ENCODE measurements around the gene GXYLT2. TPM values are rescaled to one million over a fixed set of nuclear protein-coding genes. Genes with fewer than 3 reads are reported as not detected.

The GXYLT2 gene
- total RNA-seq, 1 donor: 0.27 TPM

DNA sequence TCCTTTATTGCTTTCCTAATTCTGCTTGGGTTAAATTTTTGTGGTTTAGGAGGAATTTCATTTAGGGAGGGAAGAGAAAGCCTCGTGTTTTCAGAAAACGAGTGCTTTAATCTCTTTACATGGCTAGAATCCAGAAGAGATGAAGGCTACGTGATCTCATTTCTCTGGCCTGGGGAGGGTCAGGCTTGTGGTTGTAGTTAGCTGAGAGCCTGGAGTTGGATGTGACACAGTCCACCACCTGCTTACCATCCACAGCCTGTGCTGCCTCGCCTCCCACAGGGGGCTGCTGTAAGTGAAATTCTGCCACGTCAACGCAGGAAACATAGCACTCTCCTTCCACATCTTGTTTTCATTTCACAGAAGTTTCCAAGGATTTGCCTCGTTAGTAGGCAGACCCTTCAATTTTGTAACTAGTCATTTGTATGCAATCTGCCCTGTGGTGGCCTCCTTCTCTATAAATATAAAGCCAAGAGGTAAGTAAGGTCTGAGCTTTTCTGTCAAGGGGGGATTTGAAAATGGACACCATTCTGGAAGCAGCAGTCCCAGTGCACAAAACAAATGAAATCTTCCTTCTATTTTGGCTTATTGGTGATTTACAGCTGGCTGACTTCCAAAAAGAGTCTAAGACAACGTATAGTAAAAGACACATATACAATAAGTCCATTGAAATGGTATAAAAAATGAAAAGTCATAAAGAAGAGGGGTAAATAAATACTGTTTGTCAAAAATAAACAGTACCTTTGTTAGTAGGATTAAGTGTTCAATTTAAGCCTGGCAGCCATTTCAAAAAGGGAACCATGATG, 3.4 kb downstream of the GXYLT2 start:
- DNase-seq (ENCODE audit: low read depth in 2 of 3, low spot score in 2 of 3): no peak

DNA sequence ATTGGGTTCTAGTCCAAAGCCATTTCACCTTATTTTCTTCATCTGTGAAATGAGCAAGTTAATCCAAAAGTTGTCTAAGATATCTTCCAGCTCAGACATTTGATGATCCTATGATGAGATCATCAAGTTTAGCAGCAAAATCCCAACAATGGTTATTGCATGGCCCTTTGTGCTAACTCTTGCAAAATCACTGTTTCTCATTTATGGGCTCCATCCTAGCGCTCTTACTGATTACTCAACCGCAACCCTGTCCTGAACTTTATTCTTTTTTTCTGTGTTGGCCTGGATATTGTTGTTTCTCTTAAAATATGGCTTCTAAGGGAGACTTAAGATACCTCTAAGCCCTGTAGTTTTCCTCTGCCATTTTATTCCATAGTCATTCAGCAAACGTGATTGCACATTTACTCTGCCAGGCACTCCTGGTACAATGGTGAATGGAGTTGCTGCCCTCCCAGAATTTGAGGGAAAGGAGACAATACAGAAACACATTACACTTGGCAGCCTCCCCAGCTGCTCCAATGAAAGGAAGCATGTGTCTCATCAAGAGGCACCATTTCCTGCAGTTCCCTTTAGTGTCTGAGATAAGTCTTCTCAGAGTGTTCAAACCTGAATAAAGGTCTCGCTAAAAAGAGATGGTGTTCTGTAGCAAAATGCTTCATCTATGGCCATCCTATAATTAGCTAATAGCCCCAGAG, 4.4 kb downstream of the GXYLT2 start:
- DNase-seq (ENCODE audit: low read depth in 2 of 3, low spot score in 2 of 3): peak in 1 of 3 donors; percentile 20

DNA sequence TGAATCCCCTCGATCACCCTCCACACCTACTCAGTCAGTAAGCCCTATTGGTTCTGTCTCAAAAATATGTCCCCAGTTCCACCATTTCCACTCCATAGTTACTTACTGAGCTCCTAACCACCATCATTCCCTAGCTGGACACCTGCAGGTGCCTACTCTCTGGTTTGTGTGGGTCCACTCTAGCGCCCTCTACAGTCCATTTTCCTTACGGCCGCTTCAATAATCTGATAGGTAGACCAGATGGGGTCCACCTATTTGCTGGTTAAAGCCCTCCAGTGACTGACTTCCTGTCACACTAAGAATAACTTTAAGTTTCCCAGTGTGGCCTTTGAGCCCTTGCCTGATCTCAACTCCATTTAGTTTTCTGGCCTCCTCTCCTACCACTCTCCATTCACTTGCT, 5.0 kb downstream of the GXYLT2 start:
- peak in 1 of 3 donors; percentile 26 for DNase-seq (ENCODE audit: low read depth in 2 of 3, low spot score in 2 of 3)

DNA sequence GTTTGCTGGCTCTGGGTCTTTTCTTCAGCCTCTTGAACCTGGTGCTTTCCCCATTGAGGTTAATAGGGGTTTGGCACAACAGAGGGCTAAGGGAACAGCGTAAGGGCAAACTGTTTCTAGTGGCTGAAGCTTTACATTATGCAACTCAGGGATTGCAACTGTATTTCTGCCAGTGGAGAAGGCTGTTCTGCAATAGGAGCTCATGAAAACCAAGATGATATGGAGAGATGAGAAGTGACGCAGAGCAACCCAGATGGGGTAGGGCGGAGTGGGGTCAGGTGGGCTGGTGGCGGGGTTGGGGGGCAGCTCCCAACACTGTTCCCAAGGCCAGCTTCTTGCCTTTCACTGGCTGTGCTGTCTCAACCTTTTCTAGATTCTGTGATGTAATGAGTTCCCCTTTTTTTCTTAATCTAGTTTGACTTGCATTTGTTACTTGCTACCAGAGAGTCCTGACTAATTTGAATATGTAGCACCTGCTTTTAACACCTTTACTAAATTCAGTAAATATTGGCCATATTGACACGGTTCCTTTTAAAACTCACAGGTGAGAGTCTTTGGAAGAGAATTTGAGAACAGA, 7.2 kb downstream of the GXYLT2 start:
- DNase-seq (ENCODE audit: low read depth in 2 of 3, low spot score in 2 of 3): peak in 1 of 3 donors; percentile 35

DNA sequence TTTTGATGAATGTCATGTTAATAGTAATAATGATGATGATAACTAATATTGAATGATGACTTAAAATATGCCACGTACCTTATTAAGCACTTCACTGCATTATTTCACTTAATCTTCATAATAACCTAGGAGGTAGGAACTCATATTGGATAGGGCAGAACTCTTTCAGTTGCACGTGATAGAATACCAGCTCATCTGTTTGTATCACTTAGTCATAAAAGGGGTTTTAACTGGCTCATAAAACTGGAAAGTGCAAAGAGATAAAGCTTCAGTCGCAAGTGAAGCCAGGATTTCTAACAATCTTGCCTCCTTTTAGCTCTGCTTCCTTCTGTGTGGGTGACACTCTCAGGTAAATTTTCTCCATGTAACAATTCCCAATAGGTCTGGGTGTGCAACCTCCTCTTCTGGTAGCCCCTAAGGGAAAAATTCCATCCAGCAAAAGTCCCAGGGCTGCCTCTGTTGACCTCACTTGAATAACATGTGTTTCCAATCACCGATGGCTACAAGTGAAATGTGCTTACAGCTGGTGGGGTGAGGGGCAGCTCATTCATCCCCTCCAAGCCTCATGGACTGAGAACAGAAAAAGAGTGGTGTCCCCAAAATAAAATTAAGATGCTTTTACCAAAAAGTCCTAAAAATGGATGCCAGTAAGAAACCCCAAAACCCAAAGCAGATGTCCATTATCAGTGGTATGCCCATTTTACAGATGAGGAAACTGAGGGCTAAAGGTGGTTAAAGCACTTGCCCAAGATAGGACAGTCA, 9.3 kb downstream of the GXYLT2 start:
- DNase-seq (ENCODE audit: low read depth in 2 of 3, low spot score in 2 of 3): no peak

DNA sequence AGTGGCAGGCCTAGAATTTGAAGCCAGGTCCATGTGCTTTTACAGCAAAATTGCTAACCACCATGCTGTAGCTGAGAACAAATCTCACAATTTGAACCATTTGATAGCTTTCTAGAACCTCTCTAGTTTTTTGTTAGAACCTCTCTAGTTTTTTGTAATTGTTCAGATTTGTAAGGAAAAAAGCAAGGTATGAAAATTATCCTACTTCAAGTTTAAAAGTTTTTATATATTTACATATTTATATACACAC, 9.8 kb downstream of the GXYLT2 start:
- DNase-seq (ENCODE audit: low read depth in 2 of 3, low spot score in 2 of 3): no peak

DNA sequence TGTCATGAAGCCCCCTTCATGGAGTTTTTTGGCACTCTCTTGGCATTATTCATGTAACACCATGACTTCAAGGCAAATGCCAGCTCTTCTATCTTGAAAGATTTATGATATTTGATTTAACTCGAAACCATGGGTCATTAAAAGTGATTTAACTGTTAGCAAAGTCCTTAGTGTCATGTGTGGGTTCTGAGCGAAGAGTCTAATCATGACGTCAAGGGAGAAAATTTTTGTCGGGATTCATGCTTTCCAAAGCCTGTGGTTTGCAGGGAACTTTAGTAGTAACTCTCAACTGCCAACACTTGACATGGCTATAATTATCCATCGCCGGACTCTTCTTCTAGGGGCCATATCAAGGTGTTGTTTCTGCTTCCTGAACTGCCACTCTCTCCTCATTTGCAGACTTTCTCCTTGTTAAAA, 11.5 kb downstream of the GXYLT2 start:
- no peak for DNase-seq (ENCODE audit: low read depth in 2 of 3, low spot score in 2 of 3)

DNA sequence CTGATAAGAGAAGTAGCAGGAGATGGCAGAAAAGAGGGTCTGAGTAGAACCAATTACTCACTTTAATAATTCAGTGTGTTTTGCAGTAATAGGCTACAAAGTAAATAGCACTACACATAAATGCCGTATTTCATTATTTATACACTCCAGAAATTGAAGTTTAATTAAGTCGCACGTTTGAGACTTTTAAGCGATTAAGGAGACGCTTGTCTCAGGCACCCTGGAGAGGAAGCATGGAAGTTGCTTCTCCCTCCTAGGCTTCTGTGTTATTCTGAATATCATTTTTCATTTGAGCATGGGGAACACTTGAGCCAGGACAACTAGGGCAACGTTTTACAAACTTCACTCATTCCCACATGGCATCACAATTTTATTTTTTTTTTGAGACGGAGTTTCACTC, 12.2 kb downstream of the GXYLT2 start:
- DNase-seq (ENCODE audit: low read depth in 2 of 3, low spot score in 2 of 3): no peak

DNA sequence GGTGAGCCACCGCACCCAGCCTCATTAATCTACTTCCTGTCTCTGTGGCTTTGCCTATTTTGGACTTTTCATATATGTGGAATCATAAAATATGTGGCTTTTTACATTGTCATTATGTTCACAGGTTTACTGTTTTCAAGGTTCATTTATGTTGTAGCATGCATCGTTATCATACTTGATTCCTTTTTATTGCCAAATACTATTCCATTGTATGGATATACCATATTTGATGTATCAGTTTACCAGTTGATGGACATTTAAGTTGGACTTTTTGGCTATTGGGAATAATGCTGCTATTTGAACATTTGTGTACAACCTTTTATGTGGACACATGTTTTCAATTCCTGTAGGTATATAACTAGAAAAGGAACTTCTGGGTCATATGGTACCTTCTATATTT, 14.0 kb downstream of the GXYLT2 start:
- no peak for DNase-seq (ENCODE audit: low read depth in 2 of 3, low spot score in 2 of 3)

DNA sequence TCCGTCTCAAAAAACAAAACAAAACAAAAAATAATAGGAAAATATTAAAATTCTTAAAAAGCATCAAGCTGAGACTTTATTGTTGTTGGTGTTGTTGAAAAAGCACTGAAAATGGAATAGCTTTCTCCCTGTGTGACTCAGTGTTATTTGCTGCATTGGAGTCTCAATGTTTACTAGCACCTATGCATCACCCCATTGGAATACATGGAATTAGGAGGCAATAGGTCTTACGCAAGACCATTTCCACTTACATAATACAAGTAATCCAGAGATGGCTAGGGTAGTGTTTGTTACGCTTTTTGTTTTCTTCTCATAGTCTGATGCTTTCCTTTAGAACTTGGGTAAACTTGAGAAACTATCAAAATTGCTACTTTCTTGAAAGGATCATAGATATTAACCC, 15.2 kb downstream of the GXYLT2 start:
- no peak for DNase-seq (ENCODE audit: low read depth in 2 of 3, low spot score in 2 of 3)

DNA sequence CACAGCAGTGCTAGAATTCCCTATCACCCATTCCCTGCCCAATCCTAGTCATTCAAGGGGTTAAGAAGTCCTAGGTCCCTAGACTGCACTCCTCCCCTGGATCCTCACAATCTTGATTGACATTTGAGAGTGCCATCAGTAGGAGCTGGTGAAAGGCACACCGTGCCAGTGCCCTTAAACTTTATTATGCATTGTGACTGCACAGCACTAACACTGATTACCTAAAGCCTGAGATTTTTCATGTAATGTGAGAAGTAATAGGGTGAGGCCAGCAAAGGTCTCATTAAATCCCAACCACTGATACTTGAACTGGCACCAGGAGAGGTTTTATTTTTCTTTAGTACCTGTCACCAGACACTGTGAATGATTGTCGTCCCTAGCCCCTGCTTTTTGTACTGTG, 16.3 kb downstream of the GXYLT2 start:
- DNase-seq (ENCODE audit: low read depth in 2 of 3, low spot score in 2 of 3): no peak

DNA sequence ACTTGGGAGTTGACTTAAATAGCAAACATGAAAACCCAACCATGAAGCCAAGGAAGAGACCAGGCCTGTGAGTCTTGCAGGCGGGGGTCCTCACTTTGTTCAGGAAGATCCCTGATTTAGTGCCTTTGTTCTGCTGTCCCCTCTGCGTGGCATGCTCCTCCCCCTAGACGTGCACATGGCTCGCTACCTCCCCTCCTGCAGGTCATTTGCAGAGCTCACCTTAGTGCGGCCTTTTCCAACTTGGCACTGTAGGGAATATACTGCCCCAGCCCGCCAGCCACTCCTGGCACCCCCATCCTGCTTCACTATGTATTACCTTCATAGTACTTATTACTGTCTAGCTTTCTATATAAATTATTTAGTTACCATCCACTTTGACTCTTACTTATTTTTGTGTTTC, 18.3 kb downstream of the GXYLT2 start:
- DNase-seq (ENCODE audit: low read depth in 2 of 3, low spot score in 2 of 3): no peak

DNA sequence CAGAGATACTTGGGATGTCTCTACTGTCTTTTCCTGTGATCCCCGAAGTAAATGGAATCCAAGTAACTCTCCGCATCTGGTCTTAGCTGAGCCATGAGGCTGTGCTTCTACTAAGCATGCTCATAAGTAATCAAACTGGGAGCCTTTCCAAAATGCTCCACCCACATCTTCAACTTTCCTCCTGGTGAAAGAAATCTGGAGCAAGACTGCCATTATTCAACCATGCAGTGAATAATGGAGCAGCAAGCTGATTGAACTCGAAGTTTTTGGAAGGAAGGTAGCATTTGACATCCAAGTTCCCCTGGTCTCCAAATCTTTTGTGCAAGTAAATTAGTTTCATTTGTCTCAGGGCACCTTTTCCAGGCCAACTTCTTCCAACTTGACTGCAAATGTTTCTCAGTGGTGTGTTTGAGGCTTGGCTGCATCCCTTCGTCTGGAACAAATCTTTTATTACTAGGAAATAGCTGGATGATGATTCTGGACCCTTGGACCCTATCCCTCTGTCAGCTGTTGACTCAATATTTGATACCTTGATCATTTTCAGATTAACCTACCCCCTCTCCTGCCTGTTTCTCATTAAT, 19.4 kb downstream of the GXYLT2 start:
- DNase-seq (ENCODE audit: low read depth in 2 of 3, low spot score in 2 of 3): no peak

DNA sequence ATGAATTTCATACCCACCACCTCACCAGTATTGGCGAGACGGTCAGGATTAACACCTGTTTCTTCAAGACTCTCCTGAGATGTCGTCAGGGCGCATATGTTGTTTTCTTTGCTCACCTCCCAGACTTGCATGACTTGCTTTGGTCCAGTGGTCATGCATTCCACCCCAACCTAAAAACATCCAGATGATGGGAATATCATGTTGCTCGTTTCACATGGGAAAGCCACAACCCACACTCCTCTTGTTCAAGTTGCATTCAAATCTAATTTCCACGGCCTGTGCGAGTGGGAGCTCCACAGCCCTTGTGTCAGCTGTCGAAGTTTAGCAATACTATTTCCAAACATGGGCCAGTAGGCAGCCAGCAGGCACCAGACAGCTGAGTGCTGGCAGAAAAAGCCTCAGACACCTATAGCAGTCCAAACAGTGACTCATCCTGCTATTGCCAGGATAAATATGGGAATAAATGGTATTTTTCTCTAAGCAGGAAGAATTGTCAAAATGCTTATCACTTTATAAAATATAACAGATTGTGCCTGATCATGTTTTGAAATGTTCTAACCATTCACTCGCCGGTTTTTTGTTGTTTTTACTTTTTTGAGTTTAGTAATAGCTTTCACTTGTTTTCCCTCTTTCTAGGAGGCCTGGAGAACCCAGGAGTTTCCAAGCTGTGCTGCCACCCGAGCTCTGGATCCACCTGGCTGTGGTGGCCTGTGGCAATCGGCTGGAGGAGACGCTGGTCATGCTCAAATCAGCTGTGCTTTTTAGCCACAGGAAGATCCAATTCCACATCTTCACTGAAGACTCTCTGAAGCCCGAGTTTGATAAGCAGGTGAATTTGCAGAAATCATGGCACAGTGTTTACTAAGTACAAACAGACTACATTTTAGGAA, 20.1 kb downstream of the GXYLT2 start:
- no peak for DNase-seq (ENCODE audit: low read depth in 2 of 3, low spot score in 2 of 3)

DNA sequence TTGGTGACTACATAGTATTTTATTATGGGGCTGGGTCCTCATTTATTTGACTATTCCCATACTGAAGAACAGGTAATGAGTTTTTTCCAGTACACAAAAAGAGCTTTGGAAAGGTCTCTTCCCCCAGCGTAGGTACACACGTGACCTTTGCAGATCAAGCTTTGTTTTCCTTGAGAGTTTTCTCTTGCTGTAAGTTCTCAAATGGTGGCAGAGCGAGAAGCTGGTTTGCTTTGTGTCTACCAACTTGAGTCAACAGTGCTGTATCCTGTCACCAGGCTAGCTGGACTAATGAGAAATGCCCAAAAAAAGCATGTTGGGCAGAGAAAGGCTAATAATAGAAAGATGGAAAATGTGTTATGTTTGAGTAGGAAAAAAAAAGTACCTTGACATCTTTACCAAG, 21.7 kb downstream of the GXYLT2 start:
- DNase-seq (ENCODE audit: low read depth in 2 of 3, low spot score in 2 of 3): no peak

DNA sequence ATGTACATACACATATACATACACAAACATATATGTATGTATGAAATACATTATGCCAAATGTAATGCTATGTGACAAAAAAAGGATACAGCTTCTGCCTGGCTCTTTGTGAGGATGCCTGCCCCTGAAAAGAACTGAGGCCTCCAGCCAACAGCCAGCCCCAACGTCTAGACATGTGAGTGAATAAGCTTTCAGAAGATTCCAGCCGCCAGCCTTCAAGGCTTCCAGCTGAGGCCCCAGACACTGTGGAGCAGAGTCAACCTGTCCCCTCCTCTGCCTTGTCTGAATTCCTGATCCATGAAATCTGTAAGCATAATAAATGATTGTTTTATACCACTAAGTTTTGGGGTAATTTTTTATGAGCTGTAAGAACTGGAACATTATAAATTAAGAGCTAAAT, 24.7 kb downstream of the GXYLT2 start:
- no peak for DNase-seq (ENCODE audit: low read depth in 2 of 3, low spot score in 2 of 3)

DNA sequence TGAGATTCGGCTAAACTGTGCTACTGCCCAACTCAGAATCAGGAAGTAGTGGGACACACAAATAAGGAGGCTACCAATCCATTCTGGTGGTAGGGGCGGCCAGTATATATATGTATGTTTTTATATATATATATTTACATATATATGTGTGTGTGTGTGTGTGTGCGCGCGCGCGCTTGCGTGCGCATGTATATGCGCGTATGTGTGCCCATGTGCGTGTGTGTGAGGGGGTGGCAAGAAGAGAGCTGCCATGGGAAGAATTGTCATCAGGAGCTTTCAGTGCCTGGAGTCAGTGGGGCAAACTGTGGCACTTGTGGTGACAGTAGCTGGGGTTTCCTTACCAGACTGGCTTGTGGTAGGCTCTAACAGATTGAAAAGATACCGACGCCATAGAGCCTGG, 26.5 kb downstream of the GXYLT2 start:
- DNase-seq (ENCODE audit: low read depth in 2 of 3, low spot score in 2 of 3): no peak

DNA sequence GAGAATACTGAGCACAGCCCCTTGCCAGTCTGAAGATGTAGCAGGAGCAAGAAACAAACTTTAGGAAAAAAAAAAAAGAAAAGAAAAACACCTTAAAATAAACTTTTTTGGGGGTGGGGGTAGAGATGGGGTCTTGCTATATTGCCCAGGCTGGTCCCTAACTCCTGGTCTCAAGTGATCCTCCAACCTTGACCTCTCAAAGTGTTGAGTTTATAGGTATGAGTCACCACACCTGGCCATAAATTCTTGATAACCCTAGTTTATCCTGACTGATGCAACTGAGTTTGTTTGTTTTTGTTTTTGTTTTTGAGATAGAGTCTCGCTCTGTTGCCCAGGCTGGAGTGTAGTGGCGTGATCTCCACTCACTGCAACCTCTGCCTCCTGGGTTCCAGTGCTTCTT, 28.4 kb downstream of the GXYLT2 start:
- DNase-seq (ENCODE audit: low read depth in 2 of 3, low spot score in 2 of 3): no peak

DNA sequence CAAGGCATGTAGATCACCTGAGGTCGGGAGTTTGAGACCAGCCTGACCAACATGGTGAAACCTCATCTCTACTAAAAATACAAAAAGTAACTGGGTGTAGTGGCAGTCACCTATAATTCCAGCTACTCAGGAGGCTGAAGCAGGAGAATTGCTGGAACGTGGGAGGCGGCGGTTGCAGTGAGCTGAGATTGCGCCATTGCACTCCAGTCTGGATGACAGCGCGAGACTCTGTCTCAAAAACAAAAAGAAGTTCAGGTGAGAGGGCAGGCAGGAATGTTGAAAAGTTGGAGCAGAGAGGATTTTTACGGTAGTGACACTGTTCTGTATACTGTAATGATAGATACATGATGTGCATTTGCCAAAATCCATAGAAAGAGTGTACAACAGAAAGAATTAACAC, 31.7 kb downstream of the GXYLT2 start:
- no peak for DNase-seq (ENCODE audit: low read depth in 2 of 3, low spot score in 2 of 3)

DNA sequence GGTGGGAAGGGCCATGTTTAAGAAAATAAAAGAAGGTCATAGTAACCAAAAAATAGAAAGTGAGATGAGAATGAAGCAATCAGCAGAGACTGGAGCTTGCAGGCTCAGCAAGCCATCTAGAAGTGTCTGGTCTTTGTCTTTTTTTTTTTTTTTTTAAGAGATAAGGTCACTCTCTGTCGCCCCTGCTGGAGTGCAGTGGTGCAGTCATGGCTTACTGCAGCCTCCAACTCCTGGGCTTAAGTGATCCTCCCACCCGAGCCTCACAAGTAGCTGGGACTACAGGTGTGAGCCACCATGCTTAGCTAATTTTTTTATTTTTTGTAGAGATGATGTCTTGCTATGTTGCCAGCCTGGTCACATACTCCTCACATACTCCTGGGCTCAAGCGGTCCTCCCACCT, 36.2 kb downstream of the GXYLT2 start:
- DNase-seq (ENCODE audit: low read depth in 2 of 3, low spot score in 2 of 3): no peak
